HPDE6-E6E7 (cell line): ENCODE measurements around the gene CAMK2G.

ENCODE experiments used
- DNase-seq: peaks from one replicate; pipeline ENCODE4 v3.0.0; 2011; ENCODE audit warnings: missing footprints; ENCODE audit errors: extremely low spot score

The CAMK2G gene

DNA sequence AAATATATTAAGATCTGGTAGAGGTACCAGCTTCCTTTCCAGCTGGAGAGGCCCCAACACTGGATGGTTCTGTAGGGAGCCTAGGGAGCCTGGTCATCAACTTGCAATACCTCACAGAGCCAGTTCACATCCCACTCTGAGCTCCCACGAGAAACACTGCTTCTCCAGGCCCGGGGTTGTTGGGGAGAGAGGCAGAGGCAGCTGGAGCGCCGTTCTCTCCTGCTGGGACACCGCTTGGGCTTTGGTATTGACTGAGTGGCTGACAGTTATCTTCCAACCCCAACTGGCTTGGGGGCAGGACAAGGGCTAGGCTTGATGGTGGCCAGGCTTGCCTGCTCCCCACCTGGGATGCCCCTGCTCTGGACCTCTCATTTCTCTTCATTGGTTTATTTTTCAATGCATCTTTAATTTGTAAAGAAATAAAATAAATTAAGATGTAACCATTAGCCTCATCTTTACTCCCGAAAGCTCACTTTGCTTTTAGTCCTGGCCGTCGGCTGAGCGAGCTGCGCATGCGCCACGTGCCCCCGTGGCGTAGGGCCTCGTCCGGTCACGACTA is 102.6 kb downstream of the CAMK2G start:
- no peak for DNase-seq

DNA sequence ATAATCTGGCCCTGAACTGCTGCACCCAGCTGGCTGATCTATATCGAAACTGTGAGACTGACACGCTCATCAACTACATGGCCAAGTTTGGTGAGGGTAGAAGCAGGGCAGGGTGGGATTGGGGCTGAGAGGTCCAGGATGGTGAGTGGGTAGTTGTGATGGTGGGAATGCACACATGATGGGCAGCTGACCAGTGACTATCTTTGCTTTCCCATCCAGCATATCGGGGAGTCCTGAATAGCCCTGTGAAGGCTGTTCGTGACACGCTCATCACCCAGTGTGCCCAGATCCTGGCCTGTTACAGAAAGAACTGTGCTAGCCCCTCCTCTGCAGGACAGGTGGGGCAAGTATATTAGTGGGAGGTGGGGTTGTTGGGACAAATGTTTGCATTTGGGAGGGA is 105.0 kb downstream of the CAMK2G start:
- no peak for DNase-seq

DNA sequence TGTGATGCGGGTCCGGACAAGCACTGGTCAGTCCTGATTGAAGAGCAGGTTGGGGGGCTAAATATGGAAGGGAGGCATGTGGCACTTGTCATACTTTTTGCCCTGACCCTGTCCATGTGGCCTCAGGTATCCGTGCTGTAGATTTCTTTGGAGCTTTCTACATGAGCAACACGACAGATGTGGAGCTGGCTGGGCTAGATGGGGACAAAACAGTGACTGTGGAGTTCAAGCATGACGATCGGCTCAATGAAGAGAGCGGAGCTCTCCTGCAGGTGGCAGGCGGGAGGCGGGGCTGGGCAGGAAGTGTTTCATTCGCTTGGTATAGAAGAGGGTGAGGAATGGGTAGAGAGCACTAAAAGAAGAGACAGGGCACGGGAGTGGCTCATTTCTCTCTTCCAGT is 105.5 kb downstream of the CAMK2G start:
- no peak for DNase-seq

DNA sequence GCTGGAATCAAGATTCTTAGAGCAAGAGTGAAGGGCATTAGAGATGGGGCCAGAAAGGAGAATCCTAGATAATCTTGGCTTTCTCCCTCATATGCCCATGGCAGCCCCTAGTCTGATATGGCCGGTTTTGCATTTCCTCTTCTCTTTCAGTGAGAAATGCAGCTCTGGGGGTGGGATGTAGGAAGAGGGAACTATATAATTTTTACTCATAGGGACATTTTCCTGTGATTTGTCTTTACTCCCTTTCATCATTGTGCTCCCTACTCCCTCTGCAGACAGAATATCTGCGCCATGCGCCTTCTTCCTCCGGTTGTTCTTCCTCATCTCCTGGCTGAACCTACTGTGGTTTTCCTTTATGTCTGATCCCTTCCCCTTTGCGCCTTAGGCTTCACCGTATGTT is 109.3 kb downstream of the CAMK2G start:
- DNase-seq = no peak

DNA sequence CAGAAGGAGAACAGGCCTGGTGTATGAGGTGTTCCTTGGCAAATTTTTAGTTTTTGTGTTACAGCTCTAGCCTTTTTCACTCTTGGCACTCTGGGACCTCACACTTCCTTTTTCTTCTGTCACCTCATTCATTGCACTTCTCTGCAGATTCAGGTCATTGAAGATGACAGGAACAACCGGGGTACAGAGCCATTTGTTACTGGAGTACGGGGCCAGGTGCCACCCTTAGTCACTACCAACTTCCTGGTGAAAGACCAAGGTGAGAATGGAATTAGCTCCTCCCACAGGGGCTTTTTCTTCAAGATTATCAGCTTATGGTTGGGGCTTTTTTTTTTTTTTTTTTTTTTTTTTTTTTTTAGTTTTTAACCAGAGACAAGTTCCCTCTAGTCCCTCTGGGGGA is 111.0 kb downstream of the CAMK2G start:
- DNase-seq = no peak

DNA sequence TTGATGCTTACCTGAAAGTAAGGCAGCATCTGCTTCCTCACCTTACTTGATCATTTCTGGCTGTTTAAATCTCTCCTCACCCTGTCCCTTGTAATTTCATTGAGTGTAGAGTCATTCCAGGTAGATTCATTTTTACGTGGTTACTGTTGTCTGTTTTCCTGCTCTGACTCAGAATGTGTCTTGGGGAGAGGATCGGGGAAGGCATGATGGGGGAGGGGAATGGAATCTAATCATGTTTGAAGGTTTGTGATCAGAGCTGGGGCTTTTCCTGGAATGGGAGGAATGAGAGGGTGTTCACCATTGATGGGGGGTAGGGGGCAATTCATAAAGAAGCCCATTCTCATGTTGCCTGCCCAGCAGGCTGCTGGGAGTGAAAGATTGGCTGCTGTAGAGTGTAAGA is 111.4 kb downstream of the CAMK2G start:
- DNase-seq = peak; percentile 88
